Sigmoid colon (tissue), 4 donors: Measurements from ENCODE around the gene RPS5.

ENCODE experiments used
- CTCF ChIP-seq, 4 experiments: fragments of 450-650 bp in 3 of 4; fragments of 200-600 bp in 1 of 4; IDR thresholded peaks; one replicate each; pipeline ENCODE4 v1.5.1; 2016 to 2019; ENCODE audit warnings: antibody characterized with exemption in 4 of 4, mild to moderate bottlenecking in 3 of 4, moderate library complexity in 2 of 4
- EP300 ChIP-seq, 4 donors: sonication (generic); formaldehyde crosslinking; IDR thresholded peaks; one replicate each; pipeline ENCODE4 v1.6.1; 2017; ENCODE audit warnings: antibody characterized with exemption in 4 of 4
- POLR2A ChIP-seq, 2 donors: fragments of 450-650 bp; IDR thresholded peaks; one replicate each; pipeline ENCODE4 v1.6.1; 2016; ENCODE audit warnings: antibody characterized with exemption in 2 of 2, mild to moderate bottlenecking in 2 of 2, moderate library complexity in 2 of 2
- POLR2AphosphoS5 ChIP-seq, 4 donors: sonication (generic); formaldehyde crosslinking; IDR thresholded peaks; one replicate each; pipeline ENCODE4 v1.6.1; 2017; ENCODE audit warnings: antibody characterized with exemption in 4 of 4

GRCh38 chr19:58356766-58357480 is 30.1 kb upstream of the RPS5 start:
- TF ChIP-seq CTCF (IDR thresholded peaks at IDR 0.05) (no peak), POLR2AphosphoS5 (IDR thresholded peaks at IDR 0.05) (no peak), POLR2A (IDR thresholded peaks at IDR 0.05) (no peak), EP300 (IDR thresholded peaks at IDR 0.05) (no peak)
